Neuron (in vitro differentiated cells): ENCODE results near the gene USP47.
A peak's percentile ranks its signal among the peaks of the same experiment; 100 is the strongest.

Source experiments
- H2AFZ ChIP-seq: one replicate; pipeline ENCODE4 v1.6.1; 2013; ENCODE audit warnings: low read depth, mild to moderate bottlenecking, inconsistent platforms, low read length, moderate library complexity
- H3K27me3 ChIP-seq: one replicate; pipeline ENCODE4 v1.6.1; 2013; ENCODE audit warnings: low read length; ENCODE audit not compliant: insufficient read depth
- H3K36me3 ChIP-seq: one replicate; pipeline ENCODE4 v1.6.1; 2013; ENCODE audit warnings: low read length; ENCODE audit not compliant: insufficient read depth
- H3K4me1 ChIP-seq: one replicate; pipeline ENCODE4 v1.6.1; 2013; ENCODE audit warnings: low read length; ENCODE audit not compliant: insufficient read depth
- H3K4me3 ChIP-seq: 2 replicates; pipeline ENCODE4 v1.5.1; 2013; ENCODE audit warnings: mild to moderate bottlenecking, low read length, moderate library complexity
- H3K9me3 ChIP-seq: one replicate; pipeline ENCODE4 v1.6.1; 2013; ENCODE audit warnings: low read length

Gene USP47, protein sequence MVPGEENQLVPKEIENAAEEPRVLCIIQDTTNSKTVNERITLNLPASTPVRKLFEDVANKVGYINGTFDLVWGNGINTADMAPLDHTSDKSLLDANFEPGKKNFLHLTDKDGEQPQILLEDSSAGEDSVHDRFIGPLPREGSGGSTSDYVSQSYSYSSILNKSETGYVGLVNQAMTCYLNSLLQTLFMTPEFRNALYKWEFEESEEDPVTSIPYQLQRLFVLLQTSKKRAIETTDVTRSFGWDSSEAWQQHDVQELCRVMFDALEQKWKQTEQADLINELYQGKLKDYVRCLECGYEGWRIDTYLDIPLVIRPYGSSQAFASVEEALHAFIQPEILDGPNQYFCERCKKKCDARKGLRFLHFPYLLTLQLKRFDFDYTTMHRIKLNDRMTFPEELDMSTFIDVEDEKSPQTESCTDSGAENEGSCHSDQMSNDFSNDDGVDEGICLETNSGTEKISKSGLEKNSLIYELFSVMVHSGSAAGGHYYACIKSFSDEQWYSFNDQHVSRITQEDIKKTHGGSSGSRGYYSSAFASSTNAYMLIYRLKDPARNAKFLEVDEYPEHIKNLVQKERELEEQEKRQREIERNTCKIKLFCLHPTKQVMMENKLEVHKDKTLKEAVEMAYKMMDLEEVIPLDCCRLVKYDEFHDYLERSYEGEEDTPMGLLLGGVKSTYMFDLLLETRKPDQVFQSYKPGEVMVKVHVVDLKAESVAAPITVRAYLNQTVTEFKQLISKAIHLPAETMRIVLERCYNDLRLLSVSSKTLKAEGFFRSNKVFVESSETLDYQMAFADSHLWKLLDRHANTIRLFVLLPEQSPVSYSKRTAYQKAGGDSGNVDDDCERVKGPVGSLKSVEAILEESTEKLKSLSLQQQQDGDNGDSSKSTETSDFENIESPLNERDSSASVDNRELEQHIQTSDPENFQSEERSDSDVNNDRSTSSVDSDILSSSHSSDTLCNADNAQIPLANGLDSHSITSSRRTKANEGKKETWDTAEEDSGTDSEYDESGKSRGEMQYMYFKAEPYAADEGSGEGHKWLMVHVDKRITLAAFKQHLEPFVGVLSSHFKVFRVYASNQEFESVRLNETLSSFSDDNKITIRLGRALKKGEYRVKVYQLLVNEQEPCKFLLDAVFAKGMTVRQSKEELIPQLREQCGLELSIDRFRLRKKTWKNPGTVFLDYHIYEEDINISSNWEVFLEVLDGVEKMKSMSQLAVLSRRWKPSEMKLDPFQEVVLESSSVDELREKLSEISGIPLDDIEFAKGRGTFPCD (N-terminal part only)

DNA sequence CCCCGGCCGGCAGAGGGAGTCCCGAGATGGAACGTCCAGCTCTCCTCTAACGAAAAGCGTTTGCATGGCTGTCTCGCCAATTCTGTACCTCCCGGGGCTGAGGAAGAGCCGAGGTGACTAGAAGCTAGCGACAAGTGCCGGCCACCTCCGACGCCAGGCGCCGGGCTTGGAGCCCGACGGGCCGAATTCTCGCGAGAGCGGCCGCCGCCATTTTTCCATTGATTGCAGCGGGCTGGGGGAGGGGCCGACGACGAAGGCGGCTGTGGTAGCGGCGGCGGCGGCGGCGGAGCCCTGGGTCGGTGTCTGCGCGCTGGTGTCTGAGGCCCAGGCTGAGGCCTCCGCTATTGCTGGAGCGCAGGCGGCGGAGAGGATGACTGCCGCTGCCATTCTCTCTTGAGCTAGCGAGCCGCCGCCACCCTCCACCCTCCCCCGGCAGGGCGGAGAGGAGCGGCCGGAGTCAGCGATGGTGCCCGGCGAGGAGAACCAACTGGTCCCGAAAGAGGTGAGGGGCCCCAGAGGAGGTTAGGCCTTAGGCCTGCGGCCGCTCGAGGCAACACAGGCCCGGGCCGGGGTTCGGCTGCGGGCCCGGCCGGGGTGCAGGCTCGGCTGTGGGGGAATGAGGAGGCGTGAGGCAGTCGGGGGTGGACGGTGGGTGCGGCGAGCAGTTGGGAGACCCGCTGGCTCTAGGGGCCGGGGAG is at the start of gene USP47:
Gene USP47, plus strand, starts transcription at position 250 of the 698 bp plus-strand sequence. Its CDS starts 214 bp downstream, at position 464.
- peak within 1 kb of the TSS; percentile 81 for H2AFZ ChIP-seq
- H3K36me3 ChIP-seq: no peaks in the 10 kb centered on the region
- H3K4me3 ChIP-seq: peak within 1 kb of the TSS; percentile 97
- no peaks in the 10 kb centered on the region for H3K27me3 ChIP-seq
- H3K9me3 ChIP-seq: no peaks in the 10 kb centered on the region
- H3K4me1 ChIP-seq: peaks cover 22% of the 10 kb centered on the region

DNA sequence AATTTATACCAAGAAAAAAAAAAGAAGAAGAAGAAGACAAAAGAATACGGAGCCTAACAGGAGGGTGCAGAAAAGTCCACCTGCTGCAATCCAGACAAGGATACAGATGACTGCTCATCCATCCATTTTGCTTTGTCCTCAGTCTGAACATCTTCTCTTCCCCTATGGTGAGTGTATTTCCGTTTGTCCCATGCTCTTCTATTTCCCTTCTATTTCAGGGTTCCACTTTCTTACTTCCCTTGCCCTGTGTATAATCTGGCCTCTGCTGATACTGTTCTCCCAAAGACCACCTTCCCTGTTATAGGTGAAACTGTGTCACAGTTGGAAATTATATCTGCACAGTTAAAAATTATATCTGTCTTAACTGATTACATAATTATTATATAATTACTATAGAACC is 48.7 kb upstream of the USP47 start:
- H3K36me3 ChIP-seq: no peaks in the 10 kb centered on the region
- no peaks in the 10 kb centered on the region for H3K4me1 ChIP-seq
- no peak overlapping the region for H3K4me3 ChIP-seq
- no peak overlapping the region for H2AFZ ChIP-seq
- H3K9me3 ChIP-seq: no peaks in the 10 kb centered on the region
- no peaks in the 10 kb centered on the region for H3K27me3 ChIP-seq

GRCh38 chr11:11798586-11799438 is 43.0 kb upstream of the USP47 start:
- Histone ChIP-seq H3K27me3 (no peaks in the 10 kb centered on the region), H3K4me3 (no peak overlapping the region), H3K36me3 (no peaks in the 10 kb centered on the region), H3K4me1 (no peaks in the 10 kb centered on the region), H2AFZ (no peak overlapping the region), H3K9me3 (no peaks in the 10 kb centered on the region)

- Histone ChIP-seq H3K4me1 (no peaks in the 10 kb centered on the region), H2AFZ (no peak overlapping the region), H3K27me3 (no peaks in the 10 kb centered on the region), H3K36me3 (no peaks in the 10 kb centered on the region), H3K4me3 (no peak overlapping the region), H3K9me3 (no peaks in the 10 kb centered on the region)
Observed at GRCh38 chr11:11805228-11805627, 36.5 kb upstream of the USP47 start.

GRCh38 chr11:11806074-11806473 is 35.7 kb upstream of the USP47 start:
- H3K4me1 ChIP-seq: no peaks in the 10 kb centered on the region
- no peak overlapping the region for H3K4me3 ChIP-seq
- no peaks in the 10 kb centered on the region for H3K27me3 ChIP-seq
- no peaks in the 10 kb centered on the region for H3K9me3 ChIP-seq
- H2AFZ ChIP-seq: no peak overlapping the region
- H3K36me3 ChIP-seq: no peaks in the 10 kb centered on the region

DNA sequence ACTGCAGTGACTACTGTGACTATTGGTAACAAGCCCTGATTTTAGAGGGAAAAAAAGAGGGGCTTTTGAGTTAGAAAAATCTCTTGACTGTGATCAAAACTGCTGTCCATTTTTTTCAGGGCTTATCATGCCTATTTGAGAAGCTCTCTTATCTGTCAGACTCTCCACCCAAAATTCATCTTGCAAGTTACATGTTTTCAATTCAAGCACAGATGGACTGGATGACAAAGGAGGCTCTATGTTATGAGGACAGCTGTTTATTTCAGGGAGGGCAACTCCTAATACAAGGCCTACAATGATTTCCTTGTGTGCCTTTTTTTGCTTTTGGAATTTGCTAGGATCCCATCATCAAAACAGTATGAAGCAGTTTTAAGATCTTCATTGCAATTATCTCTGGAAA is 35.2 kb upstream of the USP47 start:
- Histone ChIP-seq H2AFZ (no peak overlapping the region), H3K9me3 (no peaks in the 10 kb centered on the region), H3K4me1 (no peaks in the 10 kb centered on the region), H3K36me3 (no peaks in the 10 kb centered on the region), H3K27me3 (no peaks in the 10 kb centered on the region), H3K4me3 (no peak overlapping the region)

- Histone ChIP-seq H3K4me3 (no peak overlapping the region), H3K9me3 (no peaks in the 10 kb centered on the region), H3K36me3 (no peaks in the 10 kb centered on the region), H3K27me3 (no peaks in the 10 kb centered on the region), H2AFZ (no peak overlapping the region), H3K4me1 (no peaks in the 10 kb centered on the region)
Observed at GRCh38 chr11:11807811-11808782, 33.7 kb upstream of the USP47 start.

GRCh38 chr11:11808992-11809615 is 32.7 kb upstream of the USP47 start:
- Histone ChIP-seq H3K9me3 (no peaks in the 10 kb centered on the region), H3K36me3 (no peaks in the 10 kb centered on the region), H3K4me1 (no peaks in the 10 kb centered on the region), H3K4me3 (no peak overlapping the region), H2AFZ (no peak overlapping the region), H3K27me3 (no peaks in the 10 kb centered on the region)

GRCh38 chr11:11810764-11811726 is 30.7 kb upstream of the USP47 start:
- H3K36me3 ChIP-seq: no peaks in the 10 kb centered on the region
- H3K4me1 ChIP-seq: no peaks in the 10 kb centered on the region
- H3K4me3 ChIP-seq: no peak overlapping the region
- H3K27me3 ChIP-seq: no peaks in the 10 kb centered on the region
- H3K9me3 ChIP-seq: no peaks in the 10 kb centered on the region
- H2AFZ ChIP-seq: no peak overlapping the region
